Pancreas (tissue), 10 donors: ENCODE results near the gene ZDHHC20. TPM values are rescaled to one million over a fixed set of nuclear protein-coding genes. Genes with fewer than 3 reads are reported as not detected.

Source experiments
- ATAC-seq, 4 donors: fragments of 200-7000 bp; cut with Tn5 transposase; one replicate each; pipeline versions ENCODE4 v1.8.0 to v1.9.1; 2020; ENCODE audit warnings: mild to moderate bottlenecking in 4 of 4, moderate library complexity in 4 of 4
- DNase-seq, 6 donors: peaks; one replicate each; pipeline ENCODE4 v3.0.0-alpha.2; 2020
- FAIRE-seq: peaks from 2 replicates; lab custom pipeline; 2012; peaks lifted over from hg19 to GRCh38; lab: Jason Lieb, UNC
- H3K27ac ChIP-seq, 4 donors: fragments of 200-600 bp; sonication (generic); 1 replicate in 3 of 4; 2 replicates in 1 of 4; pipeline versions ENCODE4 v1.5.0 to v1.8.0; 2020
- H3K27me3 ChIP-seq, 4 donors: fragments of 200-600 bp; one replicate each; pipeline ENCODE4 v1.8.0; 2021
- H3K36me3 ChIP-seq, 3 donors: fragments of 200-600 bp; sonication (generic) in 1 of 3; one replicate each; pipeline versions ENCODE4 v1.5.0 to v1.8.0; 2020 to 2021
- H3K4me1 ChIP-seq, 3 donors: fragments of 200-600 bp; one replicate each; pipeline ENCODE4 v1.8.0; 2021
- H3K4me3 ChIP-seq, 4 donors: fragments of 200-600 bp; sonication (generic) in 2 of 4; one replicate each; pipeline versions ENCODE4 v1.5.0 to v1.8.0; 2020 to 2021
- H3K9me3 ChIP-seq, 4 donors: fragments of 200-600 bp; one replicate each; pipeline ENCODE4 v1.8.0; 2021
- whole genome bisulfite sequencing, 2 donors: extraction: QIAGEN DNeasy Blood & Tissue Kit; methylation state at CpG; one replicate each; pipeline ENCODE4 v1.1.7; 2013; 5-methylcytosine and 5-hydroxymethylcytosine counted together
- intact Hi-C, 3 donors: fragments of 100-400 bp; cut with DNase I; formaldehyde crosslinking; loops; one replicate each; pipeline versions ENCODE4 v1.11.1 to v1.14.2; 2022
- polyA plus RNA-seq, 2 donors: library from polyadenylated mRNA; stranded (reverse); fragments of 200-250 nt; gene quantifications; one replicate each; pipeline ENCODE4 v1.2.3, GENCODE V29; 2013
- total RNA-seq, 6 donors: library from RNA; stranded (reverse); fragmentation: NEBNext Ultra II Directional in 4 of 6; extraction: Animal tissue kit (Norgen Biotek cat#: 25700) in 4 of 6; gene quantifications; one replicate each; pipeline versions ENCODE4 v1.2.1 to v1.2.4, GENCODE V29; 2021 to 2023
- TF ChIP-seq, protein P1 (sequence below), 4 donors: fragments of 200-600 bp; sonication (generic) in 3 of 4; IDR thresholded peaks; one replicate each; pipeline versions ENCODE4 v1.5.0 to v1.8.0; 2021; ENCODE audit warnings: antibody characterized with exemption in 4 of 4
- donor health status: healthy with polysubstance abuse.
- donor health status: DM: no; HTN: no; CAD: no; lungs with moderate emphysema.
- donor health status: DM: no; HTN: no; CAD: no.
- donor health status: control.
- donor health status: control.
- donor health status: Bipolar disorder and iron deficiency.
- donor health status: DM: yes; HTN: yes; CAD: no.
- donor health status: DM: no; HTN: no; CAD: no.
- donor health status: DM: no; HTN: no; CAD: no.
- donor health status: DM: yes; HTN: yes; CAD: no.

Gene ZDHHC20
- total and polyA plus RNA-seq, 8 donors = 4.6 to 30.1 (median 13.1) TPM

GRCh38 chr13:21461131-21461530, 2.0 kb upstream of the ZDHHC20 start:
- Histone ChIP-seq H3K27ac (no peak overlapping the region), H3K36me3 (no peaks in the 10 kb centered on the region), H3K4me3 (no peak overlapping the region), H3K27me3 (no peaks in the 10 kb centered on the region), H3K4me1 (peaks cover 0 to 14% (median 0%) of the 10 kb centered on the region in 3 donors), H3K9me3 (no peaks in the 10 kb centered on the region)
- TF ChIP-seq, protein P1, sequence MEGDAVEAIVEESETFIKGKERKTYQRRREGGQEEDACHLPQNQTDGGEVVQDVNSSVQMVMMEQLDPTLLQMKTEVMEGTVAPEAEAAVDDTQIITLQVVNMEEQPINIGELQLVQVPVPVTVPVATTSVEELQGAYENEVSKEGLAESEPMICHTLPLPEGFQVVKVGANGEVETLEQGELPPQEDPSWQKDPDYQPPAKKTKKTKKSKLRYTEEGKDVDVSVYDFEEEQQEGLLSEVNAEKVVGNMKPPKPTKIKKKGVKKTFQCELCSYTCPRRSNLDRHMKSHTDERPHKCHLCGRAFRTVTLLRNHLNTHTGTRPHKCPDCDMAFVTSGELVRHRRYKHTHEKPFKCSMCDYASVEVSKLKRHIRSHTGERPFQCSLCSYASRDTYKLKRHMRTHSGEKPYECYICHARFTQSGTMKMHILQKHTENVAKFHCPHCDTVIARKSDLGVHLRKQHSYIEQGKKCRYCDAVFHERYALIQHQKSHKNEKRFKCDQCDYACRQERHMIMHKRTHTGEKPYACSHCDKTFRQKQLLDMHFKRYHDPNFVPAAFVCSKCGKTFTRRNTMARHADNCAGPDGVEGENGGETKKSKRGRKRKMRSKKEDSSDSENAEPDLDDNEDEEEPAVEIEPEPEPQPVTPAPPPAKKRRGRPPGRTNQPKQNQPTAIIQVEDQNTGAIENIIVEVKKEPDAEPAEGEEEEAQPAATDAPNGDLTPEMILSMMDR (IDR thresholded peaks at IDR 0.05) = no peak
- DNase-seq (no peak), ATAC-seq (no peak), FAIRE-seq (no peak)
- intact Hi-C loops = no loop called here
- WGBS, 2 donors = 73 to 81% methylated on average over 3 of the region's 3 CpGs

GRCh38 chr13:21458451-21458812, 671 bp downstream of the ZDHHC20 start:
- Histone ChIP-seq H3K36me3 (no peaks in the 10 kb centered on the region), H3K4me3 (peak overlapping the region; percentile 80 to 100 (median 96)), H3K27me3 (no peaks in the 10 kb centered on the region), H3K27ac (peak overlapping the region; percentile 79 to 92 (median 90)), H3K9me3 (no peaks in the 10 kb centered on the region), H3K4me1 (peaks cover 0 to 14% (median 0%) of the 10 kb centered on the region in 3 donors)
- peak; percentile 51 to 72 (median 64) for ATAC-seq
- FAIRE-seq = no peak
- TF ChIP-seq, protein P1 (IDR thresholded peaks at IDR 0.05) = no peak
- DNase-seq = peak; percentile 41 to 76 (median 62)
- intact Hi-C loops = no loop called here
- WGBS, 2 donors = 0% methylated on average over 16 of the region's 16 CpGs

DNA sequence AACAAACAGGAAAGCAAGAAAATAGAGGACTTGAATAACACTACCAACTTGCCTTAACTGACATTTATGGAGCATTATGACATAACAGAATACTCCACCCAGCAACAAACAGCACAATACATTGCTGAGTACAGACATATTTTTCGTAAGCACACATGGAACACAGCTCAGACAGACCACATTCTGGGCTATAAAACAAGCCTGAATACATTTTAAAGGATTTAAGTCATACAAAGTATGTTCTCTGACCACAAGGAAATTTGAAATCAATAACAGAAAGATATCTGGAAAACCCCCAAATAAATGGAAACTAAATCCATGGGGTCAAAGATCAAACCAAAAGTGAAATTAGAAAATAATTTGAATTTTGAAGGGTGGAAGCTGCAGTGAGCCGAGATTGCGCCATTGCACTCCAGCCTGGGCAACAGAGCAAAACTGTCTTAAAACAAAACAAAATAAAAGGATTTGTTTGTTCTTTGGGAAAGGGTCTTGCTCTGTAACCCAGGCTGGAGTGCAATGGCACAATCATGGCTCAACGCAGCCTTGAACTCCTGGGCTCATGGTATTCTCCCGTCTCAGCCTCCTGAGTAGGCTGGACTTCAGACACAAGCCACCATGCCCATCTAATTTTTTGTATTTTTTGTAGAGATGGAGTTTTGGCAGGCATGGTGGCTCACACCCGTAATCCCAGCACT, 5.6 kb downstream of the ZDHHC20 start:
- DNase-seq = no peak
- no peaks in the 10 kb centered on the region for H3K27me3 ChIP-seq
- H3K4me3 ChIP-seq = no peak overlapping the region
- FAIRE-seq = no peak
- ATAC-seq = no peak
- H3K27ac ChIP-seq = no peak overlapping the region
- H3K36me3 ChIP-seq = no peaks in the 10 kb centered on the region
- TF ChIP-seq, protein P1 (IDR thresholded peaks at IDR 0.05) = no peak
- intact Hi-C loops = no loop called here
- H3K9me3 ChIP-seq = no peaks in the 10 kb centered on the region
- 88 to 95% methylated on average over 6 of the region's 6 CpGs for WGBS, 2 donors
- H3K4me1 ChIP-seq = peaks cover 0 to 14% (median 0%) of the 10 kb centered on the region in 3 donors

- ATAC-seq (no peak), DNase-seq (no peak), FAIRE-seq (no peak)
- H3K9me3 ChIP-seq = no peaks in the 10 kb centered on the region
- no peaks in the 10 kb centered on the region for H3K4me1 ChIP-seq
- 87 to 93% methylated on average over 3 of the region's 3 CpGs for WGBS, 2 donors
- H3K27me3 ChIP-seq = no peaks in the 10 kb centered on the region
- no peak overlapping the region for H3K4me3 ChIP-seq
- no peak overlapping the region for H3K27ac ChIP-seq
- no peaks in the 10 kb centered on the region for H3K36me3 ChIP-seq
- intact Hi-C loops = no loop called here
- TF ChIP-seq, protein P1 (IDR thresholded peaks at IDR 0.05) = no peak
These were observed 8.2 kb downstream of the ZDHHC20 start for GRCh38 chr13:21450936-21451335.

- DNase-seq = no peak
- no peaks in the 10 kb centered on the region for H3K27me3 ChIP-seq
- H3K9me3 ChIP-seq = no peaks in the 10 kb centered on the region
- no peak overlapping the region for H3K4me3 ChIP-seq
- intact Hi-C loops = no loop called here
- no peak overlapping the region for H3K27ac ChIP-seq
- no peaks in the 10 kb centered on the region for H3K4me1 ChIP-seq
- H3K36me3 ChIP-seq = no peaks in the 10 kb centered on the region
- WGBS, 2 donors = 94 to 96% methylated on average over 2 of the region's 2 CpGs
- ATAC-seq = no peak
- TF ChIP-seq, protein P1 (IDR thresholded peaks at IDR 0.05) = no peak
- no peak for FAIRE-seq
These were observed 12.4 kb downstream of the ZDHHC20 start for GRCh38 chr13:21446656-21447055.
